ENCODE results near the gene FADS2.

FADS2 gene

DNA sequence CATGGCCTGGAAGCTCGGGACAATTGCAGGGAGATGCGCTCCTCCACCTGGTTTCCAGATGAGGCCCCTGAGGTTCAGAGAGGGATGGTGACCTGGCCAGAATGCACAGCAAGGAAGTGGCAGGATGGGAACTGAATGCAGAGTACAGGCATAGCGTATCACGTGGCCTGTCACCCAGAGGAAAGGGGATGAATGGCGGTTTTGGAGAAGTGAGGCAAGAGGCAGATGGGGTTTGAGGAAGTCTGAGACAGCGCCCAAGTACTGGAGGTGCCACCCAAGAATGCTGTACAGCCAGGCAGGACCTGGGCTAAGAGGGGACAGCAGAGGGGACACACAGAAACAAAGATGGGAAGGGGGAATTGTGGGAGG, 84.4 kb downstream of the FADS2 start:
- H2AFZ ChIP-seq (ENCODE audit: low read length) = no peak overlapping the region
- no peaks in the 10 kb centered on the region for H3K9me2 ChIP-seq (replicated peaks; ENCODE audit: insufficient read depth, low read length)
- H3K4me2 ChIP-seq (ENCODE audit: low read depth, low read length) = no peak overlapping the region
- H3K27ac ChIP-seq (ENCODE audit: low read length) = no peak overlapping the region
- H3K27me3 ChIP-seq (replicated peaks; ENCODE audit: insufficient read depth, low read length) = peaks cover 25% of the 10 kb centered on the region
- no peaks in the 10 kb centered on the region for H3K9me3 ChIP-seq (replicated peaks; ENCODE audit: insufficient read depth, low read length)
- H3K36me3 ChIP-seq (replicated peaks; ENCODE audit: insufficient read depth, low read length) = no peaks in the 10 kb centered on the region
- no peak overlapping the region for H3K9ac ChIP-seq (ENCODE audit: low read length)
- peaks cover 7% of the 10 kb centered on the region for H3K4me1 ChIP-seq (ENCODE audit: low read length)
- TF ChIP-seq EZH2 (optimal IDR thresholded peaks at IDR 0.05; ENCODE audit: low read depth, low read length) (no peak), EZH2phosphoT487 (IDR thresholded peaks at IDR 0.05; ENCODE audit: low read length) (no peak)
- TF ChIP-seq, protein P1, sequence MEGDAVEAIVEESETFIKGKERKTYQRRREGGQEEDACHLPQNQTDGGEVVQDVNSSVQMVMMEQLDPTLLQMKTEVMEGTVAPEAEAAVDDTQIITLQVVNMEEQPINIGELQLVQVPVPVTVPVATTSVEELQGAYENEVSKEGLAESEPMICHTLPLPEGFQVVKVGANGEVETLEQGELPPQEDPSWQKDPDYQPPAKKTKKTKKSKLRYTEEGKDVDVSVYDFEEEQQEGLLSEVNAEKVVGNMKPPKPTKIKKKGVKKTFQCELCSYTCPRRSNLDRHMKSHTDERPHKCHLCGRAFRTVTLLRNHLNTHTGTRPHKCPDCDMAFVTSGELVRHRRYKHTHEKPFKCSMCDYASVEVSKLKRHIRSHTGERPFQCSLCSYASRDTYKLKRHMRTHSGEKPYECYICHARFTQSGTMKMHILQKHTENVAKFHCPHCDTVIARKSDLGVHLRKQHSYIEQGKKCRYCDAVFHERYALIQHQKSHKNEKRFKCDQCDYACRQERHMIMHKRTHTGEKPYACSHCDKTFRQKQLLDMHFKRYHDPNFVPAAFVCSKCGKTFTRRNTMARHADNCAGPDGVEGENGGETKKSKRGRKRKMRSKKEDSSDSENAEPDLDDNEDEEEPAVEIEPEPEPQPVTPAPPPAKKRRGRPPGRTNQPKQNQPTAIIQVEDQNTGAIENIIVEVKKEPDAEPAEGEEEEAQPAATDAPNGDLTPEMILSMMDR (IDR thresholded peaks at IDR 0.05; ENCODE audit: low read length) = no peak
- no peaks in the 10 kb centered on the region for H3F3A ChIP-seq (ENCODE audit: insufficient read depth, low read length)
- DNase-seq = no peak
- no peak overlapping the region for H3K4me3 ChIP-seq (ENCODE audit: low read length)
- no peaks in the 10 kb centered on the region for H4K20me1 ChIP-seq (ENCODE audit: insufficient read depth, low read length)
- H3K79me2 ChIP-seq (ENCODE audit: low read length) = no peaks in the 10 kb centered on the region

DNA sequence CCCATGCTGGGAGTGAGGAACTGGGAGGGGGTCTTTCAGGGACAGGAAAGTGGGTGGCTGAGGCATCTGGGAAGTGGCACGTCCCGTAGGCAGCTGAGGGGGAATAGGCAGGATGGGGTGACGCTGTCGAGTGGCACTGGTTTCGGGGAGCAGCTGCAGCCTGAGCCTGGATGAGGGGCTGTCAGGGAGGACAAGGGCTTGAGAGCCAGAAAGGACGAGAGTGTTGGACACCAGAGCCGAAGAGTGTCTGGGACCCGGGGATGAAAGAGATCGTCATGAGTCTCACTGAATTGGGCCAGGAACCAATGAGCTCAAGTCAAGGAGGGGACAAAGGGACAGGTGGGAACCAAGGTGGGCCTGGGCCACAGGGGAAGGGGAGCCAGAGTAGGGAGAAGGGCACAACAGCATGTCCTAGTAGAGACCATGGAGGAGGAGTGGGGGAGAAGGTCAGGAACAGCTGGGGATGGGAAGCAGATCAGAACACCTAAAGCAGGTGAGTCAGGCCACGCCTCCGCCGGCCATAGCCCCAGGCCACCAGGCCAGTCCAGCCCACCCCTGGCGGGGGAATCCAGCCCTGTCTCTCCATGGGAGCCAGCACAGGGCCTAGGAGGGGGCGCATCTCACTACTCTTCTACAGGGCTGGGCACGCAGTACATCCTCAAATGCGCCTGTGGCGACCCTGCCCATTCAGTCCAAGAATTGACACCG, 85.0 kb downstream of the FADS2 start:
- TF ChIP-seq EZH2phosphoT487 (IDR thresholded peaks at IDR 0.05; ENCODE audit: low read length) = no peak
- no peak for TF ChIP-seq EZH2 (optimal IDR thresholded peaks at IDR 0.05; ENCODE audit: low read depth, low read length)
- TF ChIP-seq, protein P1 (IDR thresholded peaks at IDR 0.05; ENCODE audit: low read length) = no peak
- H3K9me3 ChIP-seq (replicated peaks; ENCODE audit: insufficient read depth, low read length) = no peaks in the 10 kb centered on the region
- no peak for DNase-seq
- no peak overlapping the region for H3K4me3 ChIP-seq (ENCODE audit: low read length)
- H3K79me2 ChIP-seq (ENCODE audit: low read length) = no peaks in the 10 kb centered on the region
- peaks cover 31% of the 10 kb centered on the region for H3K27me3 ChIP-seq (replicated peaks; ENCODE audit: insufficient read depth, low read length)
- no peak overlapping the region for H3K27ac ChIP-seq (ENCODE audit: low read length)
- no peak overlapping the region for H3K9ac ChIP-seq (ENCODE audit: low read length)
- H3K4me2 ChIP-seq (ENCODE audit: low read depth, low read length) = no peak overlapping the region
- H3F3A ChIP-seq (ENCODE audit: insufficient read depth, low read length) = no peaks in the 10 kb centered on the region
- no peak overlapping the region for H2AFZ ChIP-seq (ENCODE audit: low read length)
- H4K20me1 ChIP-seq (ENCODE audit: insufficient read depth, low read length) = no peaks in the 10 kb centered on the region
- H3K4me1 ChIP-seq (ENCODE audit: low read length) = peaks cover 7% of the 10 kb centered on the region
- H3K9me2 ChIP-seq (replicated peaks; ENCODE audit: insufficient read depth, low read length) = no peaks in the 10 kb centered on the region
- no peaks in the 10 kb centered on the region for H3K36me3 ChIP-seq (replicated peaks; ENCODE audit: insufficient read depth, low read length)

DNA sequence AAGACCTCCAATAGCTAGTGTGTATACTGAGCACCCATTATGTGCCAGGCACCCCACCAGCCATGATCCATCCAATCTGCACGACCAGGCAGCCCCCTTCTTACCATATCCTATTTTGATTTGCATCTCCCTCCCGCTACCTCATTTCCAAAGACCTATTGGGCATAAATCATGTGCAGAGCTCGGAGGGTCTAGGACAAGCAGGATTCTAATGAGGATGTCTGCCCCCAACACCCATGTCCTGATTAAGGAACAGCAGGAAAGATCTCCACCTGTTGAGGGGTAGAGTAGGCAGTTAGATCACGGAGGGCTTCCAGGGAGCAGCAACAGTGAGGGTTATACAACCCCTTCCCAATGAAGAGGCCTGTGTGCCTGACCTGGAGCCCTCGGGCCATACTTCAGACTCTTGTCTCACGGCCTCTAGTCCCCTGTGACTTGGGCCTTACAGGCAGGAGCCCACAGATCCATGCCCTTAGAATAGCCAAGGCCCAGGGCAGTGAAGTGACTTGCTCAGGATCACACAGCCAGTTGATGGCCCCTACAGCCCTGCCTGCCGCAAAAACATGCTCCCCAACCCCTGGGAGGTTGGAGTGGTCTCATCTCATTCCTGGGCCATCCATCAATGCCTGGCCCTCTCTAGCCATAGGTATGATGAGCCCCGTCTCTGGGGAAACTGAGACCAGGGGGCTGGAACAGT, 85.7 kb downstream of the FADS2 start:
- H3K4me2 ChIP-seq (ENCODE audit: low read depth, low read length) = no peak overlapping the region
- H3K9me3 ChIP-seq (replicated peaks; ENCODE audit: insufficient read depth, low read length) = no peaks in the 10 kb centered on the region
- peaks cover 38% of the 10 kb centered on the region for H3K27me3 ChIP-seq (replicated peaks; ENCODE audit: insufficient read depth, low read length)
- TF ChIP-seq EZH2 (optimal IDR thresholded peaks at IDR 0.05; ENCODE audit: low read depth, low read length) (no peak), EZH2phosphoT487 (IDR thresholded peaks at IDR 0.05; ENCODE audit: low read length) (no peak)
- TF ChIP-seq, protein P1 (IDR thresholded peaks at IDR 0.05; ENCODE audit: low read length) = no peak
- DNase-seq = no peak
- no peaks in the 10 kb centered on the region for H3K36me3 ChIP-seq (replicated peaks; ENCODE audit: insufficient read depth, low read length)
- H3K9me2 ChIP-seq (replicated peaks; ENCODE audit: insufficient read depth, low read length) = no peaks in the 10 kb centered on the region
- H4K20me1 ChIP-seq (ENCODE audit: insufficient read depth, low read length) = no peaks in the 10 kb centered on the region
- no peak overlapping the region for H2AFZ ChIP-seq (ENCODE audit: low read length)
- no peak overlapping the region for H3K27ac ChIP-seq (ENCODE audit: low read length)
- no peak overlapping the region for H3K4me3 ChIP-seq (ENCODE audit: low read length)
- H3K79me2 ChIP-seq (ENCODE audit: low read length) = no peaks in the 10 kb centered on the region
- H3K9ac ChIP-seq (ENCODE audit: low read length) = no peak overlapping the region
- peaks cover 2% of the 10 kb centered on the region for H3K4me1 ChIP-seq (ENCODE audit: low read length)
- no peaks in the 10 kb centered on the region for H3F3A ChIP-seq (ENCODE audit: insufficient read depth, low read length)
